GM12878 (cell line): ENCODE measurements around the gene SYNGR4. TPM values are rescaled to one million over a fixed set of nuclear protein-coding genes. Genes with fewer than 3 reads are reported as not detected.

Experiments
- ATAC-seq: fragments of 200-7000 bp; cut with Tn5 transposase; 3 replicates; pipeline ENCODE4 v1.9.1; 2020; ENCODE audit warnings: mild to moderate bottlenecking, moderate library complexity
- BruUV-seq: library from RNA; stranded (reverse); fragments of 400-500 nt; replicated peaks from 2 replicates; lab custom pipeline; 2021; lab: Mats Ljungman, UMichigan
- CTCF ChIA-PET: fragments of 300-600 bp; sonication (Branson Sonifier 250); formaldehyde crosslinking; extraction: SDS; loops from one replicate; lab custom pipeline; 2021; ENCODE audit warnings: inconsistent platforms; lab: Yijun Ruan, JAX
- POLR2A ChIA-PET: fragments of 350-600 bp; formaldehyde crosslinking; extraction: SDS; loops from one replicate; lab custom pipeline; 2021; ENCODE audit warnings: inconsistent platforms; lab: Charles Lee
- RAD21 ChIA-PET: fragments of 300-600 bp; sonication (Branson Sonifier 250); formaldehyde crosslinking; loops from one replicate; lab custom pipeline; 2023; ENCODE audit warnings: antibody characterized with exemption; ENCODE audit not compliant: unreplicated experiment; lab: Charles Lee
- SMC1A ChIA-PET: fragments of 300-600 bp; sonication (Branson Sonifier 250); formaldehyde crosslinking; loops from one replicate; lab custom pipeline; 2023; ENCODE audit not compliant: unreplicated experiment, uncharacterized antibody; lab: Charles Lee
- DNase-seq: peaks from one replicate; pipeline ENCODE4 v3.0.0-alpha.2; 2011; ENCODE audit warnings: low read depth, low spot score
- FAIRE-seq: peaks from 3 replicates; lab custom pipeline; 2011; peaks lifted over from hg19 to GRCh38; lab: Jason Lieb, UNC
- H2AFZ ChIP-seq: 2 replicates; pipeline ENCODE4 v1.6.0; 2011; ENCODE audit warnings: low read depth, low read length, control low read depth; ENCODE audit not compliant: control insufficient read depth
- H3K27ac ChIP-seq: 2 replicates; pipeline ENCODE4 v1.5.1; 2011; ENCODE audit warnings: control low read depth; ENCODE audit not compliant: control insufficient read depth, insufficient read depth
- H3K27me3 ChIP-seq, 2 experiments: replicated peaks in 1 of 2; 2 replicates each; pipeline versions ENCODE4 v1.6.0 to v1.6.1; 2011; ENCODE audit warnings: low read length in 1 of 2; ENCODE audit not compliant: control insufficient read depth in 2 of 2, insufficient read depth in 2 of 2
- H3K36me3 ChIP-seq, 2 experiments: 2 replicates each; pipeline ENCODE4 v1.5.1; 2011; ENCODE audit warnings: low read length in 1 of 2; ENCODE audit not compliant: control insufficient read depth in 2 of 2, insufficient read depth in 2 of 2
- H3K4me1 ChIP-seq: 2 replicates; pipeline ENCODE4 v1.6.1; 2011; ENCODE audit warnings: mild to moderate bottlenecking, low read length, moderate library complexity, mixed read lengths; ENCODE audit not compliant: control insufficient read depth, insufficient read depth
- H3K4me2 ChIP-seq: 2 replicates; pipeline ENCODE4 v1.6.0; 2011; ENCODE audit warnings: control low read depth; ENCODE audit not compliant: control insufficient read depth, insufficient read depth
- H3K4me3 ChIP-seq: fragments of 200-600 bp; sonication (generic); 2 replicates; pipeline ENCODE4 v1.5.1; 2016
- H3K79me2 ChIP-seq: 2 replicates; pipeline ENCODE4 v1.6.0; 2011; ENCODE audit warnings: low read length; ENCODE audit not compliant: control insufficient read depth, insufficient read depth
- H3K9ac ChIP-seq: 2 replicates; pipeline ENCODE4 v1.8.0; 2011; ENCODE audit warnings: low read length, control low read depth, mixed read lengths; ENCODE audit not compliant: control insufficient read depth, insufficient read depth
- H3K9me3 ChIP-seq: replicated peaks from 3 replicates; pipeline ENCODE4 v1.5.1; 2011; ENCODE audit warnings: mild to moderate bottlenecking, low read length; ENCODE audit not compliant: control insufficient read depth, insufficient read depth
- H4K20me1 ChIP-seq: 2 replicates; pipeline ENCODE4 v1.6.0; 2011; ENCODE audit not compliant: control insufficient read depth, insufficient read depth
- ZNF687 ChIP-seq: fragments of 450-650 bp; IDR thresholded peaks from 2 replicates; pipeline ENCODE4 v1.6.1; 2017; ENCODE audit warnings: mild to moderate bottlenecking, moderate library complexity
- WGBS: methylation state at CpG from one replicate; pipeline ENCODE4 v1.1.6; 2016; ENCODE audit warnings: low lambda C conversion rate; ENCODE audit not compliant: insufficient replicate concordance, insufficient coverage; ENCODE audit errors: missing lambda C conversion rate; 5-methylcytosine and 5-hydroxymethylcytosine counted together
- in situ Hi-C: fragments of 300-500 bp; cut with MboI; formaldehyde crosslinking; loops from 9 replicates; pipeline ENCODE4 v1.14.3; 2018; ENCODE audit warnings: mixed read lengths
- intact Hi-C: fragments of 100-400 bp; cut with micrococcal nuclease; formaldehyde crosslinking; loops from one replicate; pipeline ENCODE4 v1.14.2; 2022; ENCODE audit not compliant: unreplicated experiment
- polyA plus RNA-seq, 11 experiments: library from polyadenylated mRNA; depleted of rRNA in 4 of 11; unstranded in 6 of 11; stranded (reverse) in 5 of 11; fragments of >200 nt; fragmentation: Nextera tagmentation in 4 of 11; fragmentation: Illumina TruSeq in 1 of 11; extraction: Ambion mirVana in 4 of 11; extraction: Trizol in 1 of 11; gene quantifications; 1 replicate in 1 of 11; 2 replicates in 10 of 11; pipeline versions ENCODE4 v1.2.1 to v1.2.3, GENCODE V29; 2011 to 2016; ENCODE audit warnings: inconsistent platforms in 2 of 11, missing spikeins in 2 of 11, low read depth in 1 of 11
- total RNA-seq, 4 experiments: library from RNA; depleted of rRNA in 3 of 4; stranded (reverse); fragments of >200 nt in 3 of 4; fragmentation: Illumina TruSeq in 1 of 4; extraction: Trizol in 1 of 4; gene quantifications; 2 replicates each; pipeline versions ENCODE4 v1.2.1 to v1.2.3, GENCODE V29; 2013 to 2021

Gene SYNGR4
- total and polyA plus RNA-seq, 10 of the 15 experiments (the other 5 are each of a cell fraction or from before 2014, with no cell fraction given), result 0.08 to 0.72 (median 0.17) TPM; not detected in 6

GRCh38 chr19:48338253-48338755, 25.9 kb upstream of the SYNGR4 start:
- Histone ChIP-seq H3K27ac (no peak overlapping the region), H2AFZ (no peak overlapping the region), H3K36me3 (peaks cover 0 to 2% of the 10 kb centered on the region in 2 experiments; a peak in 2 of 4 replicates), H3K4me3 (no peak overlapping the region), H4K20me1 (no peaks in the 10 kb centered on the region), H3K9ac (no peak overlapping the region), H3K27me3 (no peaks in the 10 kb centered on the region), H3K9me3 (no peaks in the 10 kb centered on the region), H3K79me2 (no peaks in the 10 kb centered on the region), H3K4me2 (no peak overlapping the region), H3K4me1 (peaks cover 5% of the 10 kb centered on the region)
- FAIRE-seq (no peak), ATAC-seq (no peak), DNase-seq (no peak)
- ChIA-PET RAD21 (no interaction called here), POLR2A (no interaction called here), SMC1A (interaction anchor here (1.4 kb wide), 1 partner anchor 246 kb away, joined by 6 read pairs; no protein-coding TSS in a partner anchor), CTCF (interaction anchor here (1.0 to 1.3 kb wide), 2 partner anchors 20 to 246 kb away, joined by 4 read pairs; no protein-coding TSS in a partner anchor)
- no peak for TF ChIP-seq ZNF687
- no TSS peak for BruUV-seq
- in situ Hi-C loops, result no loop called here
- 86% methylated on average over 14 of the region's 14 CpGs for WGBS
- intact Hi-C loops, result no loop called here
